ENCODE measurements around the gene FBXW8.

FBXW8 gene

DNA sequence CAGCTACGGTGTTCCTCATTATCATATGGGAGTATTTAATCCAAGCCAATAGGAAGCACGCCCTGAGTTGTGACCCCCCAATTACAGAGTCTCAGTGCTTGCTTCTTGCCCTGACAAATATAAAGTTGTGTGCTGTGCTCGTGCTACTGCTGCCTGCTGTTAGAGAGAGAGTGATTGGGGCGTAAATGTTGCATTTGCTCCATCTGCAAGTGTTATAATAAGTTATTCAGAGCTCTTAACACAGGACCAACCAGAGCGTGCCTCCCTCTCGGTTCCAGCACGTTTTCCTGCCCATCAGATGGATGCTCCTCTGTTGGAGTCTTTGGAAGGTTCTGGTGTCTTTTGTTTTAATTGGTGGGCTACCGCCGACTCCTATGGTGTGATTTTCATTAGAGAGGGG lies 107.1 kb downstream of the FBXW8 start:
- FAIRE-seq (no peak), DNase-seq (ENCODE audit: insufficient read length, low spot score) (no peak)
- TF ChIP-seq, protein P1, sequence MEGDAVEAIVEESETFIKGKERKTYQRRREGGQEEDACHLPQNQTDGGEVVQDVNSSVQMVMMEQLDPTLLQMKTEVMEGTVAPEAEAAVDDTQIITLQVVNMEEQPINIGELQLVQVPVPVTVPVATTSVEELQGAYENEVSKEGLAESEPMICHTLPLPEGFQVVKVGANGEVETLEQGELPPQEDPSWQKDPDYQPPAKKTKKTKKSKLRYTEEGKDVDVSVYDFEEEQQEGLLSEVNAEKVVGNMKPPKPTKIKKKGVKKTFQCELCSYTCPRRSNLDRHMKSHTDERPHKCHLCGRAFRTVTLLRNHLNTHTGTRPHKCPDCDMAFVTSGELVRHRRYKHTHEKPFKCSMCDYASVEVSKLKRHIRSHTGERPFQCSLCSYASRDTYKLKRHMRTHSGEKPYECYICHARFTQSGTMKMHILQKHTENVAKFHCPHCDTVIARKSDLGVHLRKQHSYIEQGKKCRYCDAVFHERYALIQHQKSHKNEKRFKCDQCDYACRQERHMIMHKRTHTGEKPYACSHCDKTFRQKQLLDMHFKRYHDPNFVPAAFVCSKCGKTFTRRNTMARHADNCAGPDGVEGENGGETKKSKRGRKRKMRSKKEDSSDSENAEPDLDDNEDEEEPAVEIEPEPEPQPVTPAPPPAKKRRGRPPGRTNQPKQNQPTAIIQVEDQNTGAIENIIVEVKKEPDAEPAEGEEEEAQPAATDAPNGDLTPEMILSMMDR (IDR thresholded peaks at IDR 0.05; ENCODE audit: insufficient read depth, missing control alignments), result no peak

GRCh38 chr12:117018276-117018675 lies 107.5 kb downstream of the FBXW8 start:
- FAIRE-seq (no peak), DNase-seq (ENCODE audit: insufficient read length, low spot score) (no peak)
- TF ChIP-seq, protein P1 (IDR thresholded peaks at IDR 0.05; ENCODE audit: insufficient read depth, missing control alignments), result no peak

- no peak for DNase-seq (ENCODE audit: insufficient read length, low spot score)
- TF ChIP-seq, protein P1 (IDR thresholded peaks at IDR 0.05; ENCODE audit: insufficient read depth, missing control alignments), result no peak
- no peak for FAIRE-seq
Measured at GRCh38 chr12:117018685-117019084, 107.9 kb downstream of the FBXW8 start.

GRCh38 chr12:117019866-117020265 lies 109.1 kb downstream of the FBXW8 start:
- TF ChIP-seq, protein P1 (IDR thresholded peaks at IDR 0.05; ENCODE audit: insufficient read depth, missing control alignments), result no peak
- DNase-seq (ENCODE audit: insufficient read length, low spot score) (no peak), FAIRE-seq (no peak)

- TF ChIP-seq, protein P1 (IDR thresholded peaks at IDR 0.05; ENCODE audit: insufficient read depth, missing control alignments), result no peak
- no peak for FAIRE-seq
- DNase-seq (ENCODE audit: insufficient read length, low spot score), result no peak
Measured at GRCh38 chr12:117020536-117021220, 109.9 kb downstream of the FBXW8 start.

- FAIRE-seq (no peak), DNase-seq (ENCODE audit: insufficient read length, low spot score) (no peak)
- TF ChIP-seq, protein P1 (IDR thresholded peaks at IDR 0.05; ENCODE audit: insufficient read depth, missing control alignments), result no peak
Measured at GRCh38 chr12:117022465-117022864, 111.7 kb downstream of the FBXW8 start.

Measured in D721Med (cell line).